Measurements from ENCODE around the gene CPSF4. TPM values are rescaled to one million over a fixed set of nuclear protein-coding genes. Genes with fewer than 3 reads are reported as not detected.

CPSF4 gene
- total RNA-seq, 1 donor from 2014 or later, result 54.5 TPM

DNA sequence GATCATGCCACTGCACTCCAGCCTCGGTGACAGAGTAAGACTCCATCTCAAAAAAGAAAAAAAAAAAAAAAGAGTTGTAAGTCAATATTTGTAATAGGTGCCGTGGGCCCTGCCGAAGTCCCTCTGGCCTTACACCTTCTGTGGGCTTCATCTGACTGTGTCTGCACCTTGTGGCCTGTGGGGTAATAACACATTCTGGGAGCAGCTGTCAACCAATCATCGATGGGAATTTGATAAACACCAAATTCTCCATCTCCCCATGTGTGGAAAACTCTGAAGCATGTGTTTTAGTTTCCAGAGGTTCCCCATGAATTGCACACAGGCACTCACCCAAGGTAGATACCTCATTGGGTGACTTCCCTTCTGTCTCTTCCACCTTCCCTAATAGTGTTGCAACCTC, 50.5 kb downstream of the CPSF4 start:
- DNase-seq (ENCODE audit: low read depth) (no peak), FAIRE-seq (no peak)
- TF ChIP-seq, protein P1, sequence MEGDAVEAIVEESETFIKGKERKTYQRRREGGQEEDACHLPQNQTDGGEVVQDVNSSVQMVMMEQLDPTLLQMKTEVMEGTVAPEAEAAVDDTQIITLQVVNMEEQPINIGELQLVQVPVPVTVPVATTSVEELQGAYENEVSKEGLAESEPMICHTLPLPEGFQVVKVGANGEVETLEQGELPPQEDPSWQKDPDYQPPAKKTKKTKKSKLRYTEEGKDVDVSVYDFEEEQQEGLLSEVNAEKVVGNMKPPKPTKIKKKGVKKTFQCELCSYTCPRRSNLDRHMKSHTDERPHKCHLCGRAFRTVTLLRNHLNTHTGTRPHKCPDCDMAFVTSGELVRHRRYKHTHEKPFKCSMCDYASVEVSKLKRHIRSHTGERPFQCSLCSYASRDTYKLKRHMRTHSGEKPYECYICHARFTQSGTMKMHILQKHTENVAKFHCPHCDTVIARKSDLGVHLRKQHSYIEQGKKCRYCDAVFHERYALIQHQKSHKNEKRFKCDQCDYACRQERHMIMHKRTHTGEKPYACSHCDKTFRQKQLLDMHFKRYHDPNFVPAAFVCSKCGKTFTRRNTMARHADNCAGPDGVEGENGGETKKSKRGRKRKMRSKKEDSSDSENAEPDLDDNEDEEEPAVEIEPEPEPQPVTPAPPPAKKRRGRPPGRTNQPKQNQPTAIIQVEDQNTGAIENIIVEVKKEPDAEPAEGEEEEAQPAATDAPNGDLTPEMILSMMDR (IDR thresholded peaks at IDR 0.05; ENCODE audit: insufficient read depth, low read length, severe bottlenecking), result no peak
- peaks cover 9% of the 10 kb centered on the region for H3K36me3 ChIP-seq (ENCODE audit: control insufficient read depth, insufficient read depth, low read length)
- no peak overlapping the region for H3K4me3 ChIP-seq (ENCODE audit: low read depth, low read length)
- no peaks in the 10 kb centered on the region for H3K27me3 ChIP-seq (ENCODE audit: control insufficient read depth, insufficient read depth, low read length)

DNA sequence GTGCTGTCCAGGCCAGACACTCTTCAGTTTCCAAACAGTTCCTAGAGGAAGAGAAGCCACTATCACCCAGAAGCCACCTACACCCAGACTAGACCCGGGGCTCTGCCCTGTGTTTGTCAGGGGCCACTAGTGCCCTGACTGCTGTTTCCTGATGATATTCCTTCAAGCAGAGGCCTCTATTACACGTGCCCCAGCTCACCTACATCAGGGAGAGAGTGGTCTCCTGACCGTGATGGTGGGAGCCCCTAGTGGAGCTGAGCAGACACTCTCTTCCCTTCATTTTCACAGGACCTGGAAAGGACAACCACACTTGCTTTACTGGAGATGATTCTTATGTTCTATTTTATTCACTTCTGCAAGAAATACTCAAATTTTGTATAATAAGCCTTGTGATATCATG, 52.1 kb downstream of the CPSF4 start:
- Histone ChIP-seq H3K36me3 (ENCODE audit: control insufficient read depth, insufficient read depth, low read length) (peaks cover 13% of the 10 kb centered on the region), H3K4me3 (ENCODE audit: low read depth, low read length) (no peak overlapping the region), H3K27me3 (ENCODE audit: control insufficient read depth, insufficient read depth, low read length) (no peaks in the 10 kb centered on the region)
- no peak for DNase-seq (ENCODE audit: low read depth)
- TF ChIP-seq, protein P1 (IDR thresholded peaks at IDR 0.05; ENCODE audit: insufficient read depth, low read length, severe bottlenecking), result no peak
- FAIRE-seq, result no peak

DNA sequence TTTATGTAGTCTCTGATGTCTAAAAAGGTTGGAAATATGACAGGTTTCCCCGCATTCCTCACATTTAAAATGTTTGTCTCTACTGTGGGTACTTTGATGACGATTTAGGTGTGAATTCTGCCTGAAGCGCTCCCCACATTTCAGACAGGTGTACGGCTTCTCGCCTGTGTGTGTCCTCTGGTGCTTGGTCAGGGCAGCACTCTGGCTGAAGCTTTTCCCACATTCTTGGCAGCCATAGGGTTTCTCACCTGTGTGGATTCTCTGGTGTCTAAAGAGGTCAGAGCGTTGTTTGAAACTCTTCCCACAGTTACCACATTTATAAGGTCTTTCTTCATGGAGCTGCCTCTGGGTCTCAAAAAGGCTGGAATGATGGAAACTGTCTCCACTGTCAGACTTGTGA, 55.1 kb downstream of the CPSF4 start:
- FAIRE-seq, result no peak
- DNase-seq (ENCODE audit: low read depth), result no peak
- Histone ChIP-seq H3K27me3 (ENCODE audit: control insufficient read depth, insufficient read depth, low read length) (no peaks in the 10 kb centered on the region), H3K4me3 (ENCODE audit: low read depth, low read length) (no peak overlapping the region), H3K36me3 (ENCODE audit: control insufficient read depth, insufficient read depth, low read length) (peaks cover 23% of the 10 kb centered on the region)
- TF ChIP-seq, protein P1 (IDR thresholded peaks at IDR 0.05; ENCODE audit: insufficient read depth, low read length, severe bottlenecking), result no peak

DNA sequence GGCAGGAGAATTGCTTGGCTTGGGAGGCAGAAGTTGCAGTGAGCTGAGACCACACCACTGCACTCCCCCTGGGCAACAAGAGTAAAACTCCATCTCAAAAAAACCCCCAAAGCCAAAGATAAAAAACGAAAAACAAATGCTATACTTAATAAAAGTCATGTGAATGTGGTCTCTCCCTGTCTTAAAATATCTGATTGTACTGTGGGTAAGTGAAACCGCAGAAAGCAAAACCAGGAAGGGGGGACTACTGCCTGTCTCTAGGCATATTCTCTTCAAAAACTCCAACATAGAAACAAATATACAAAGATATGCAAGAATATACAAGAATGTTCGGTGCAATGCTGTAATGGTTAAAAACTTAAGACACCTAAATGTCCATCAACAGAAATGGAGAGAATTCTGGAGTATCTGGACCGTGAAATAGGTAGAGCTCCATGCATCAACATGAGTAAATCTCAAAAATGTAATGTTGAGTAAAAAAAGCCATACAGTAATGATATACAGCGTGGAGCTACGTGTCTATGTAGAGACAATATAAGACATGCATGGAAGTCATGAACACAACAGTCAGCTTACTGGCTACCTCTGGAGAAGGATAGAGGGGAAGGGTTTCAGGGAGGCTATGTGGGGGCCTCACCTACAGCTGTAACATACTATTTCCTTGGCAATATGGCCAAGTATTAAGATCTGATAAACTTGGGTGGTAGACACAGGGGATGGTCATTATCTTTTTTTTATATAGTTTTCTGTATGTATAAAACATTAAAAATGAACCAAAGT, 59.2 kb downstream of the CPSF4 start:
- peak overlapping the region; percentile 97 for H3K4me3 ChIP-seq (ENCODE audit: low read depth, low read length)
- no peak for FAIRE-seq

DNA sequence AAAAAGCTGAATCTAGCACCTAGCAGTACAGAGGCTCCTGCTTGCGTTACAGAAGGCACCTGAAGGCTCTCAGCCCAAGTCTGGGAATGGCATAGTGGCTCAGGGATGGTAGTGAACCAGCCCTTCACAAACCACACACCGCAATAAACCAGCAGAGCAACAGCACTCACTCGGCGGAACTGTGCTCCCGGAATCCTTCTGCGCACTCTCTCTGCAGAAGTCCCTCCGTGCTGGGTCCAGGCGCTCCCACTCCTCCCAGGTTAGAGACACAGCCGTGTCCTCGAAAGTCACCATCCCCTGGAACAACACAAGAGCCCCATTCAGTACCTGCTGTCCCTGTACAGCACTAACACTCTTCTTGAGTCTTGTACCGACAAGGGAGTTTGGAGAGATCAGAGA, 59.8 kb downstream of the CPSF4 start:
- H3K36me3 ChIP-seq (ENCODE audit: control insufficient read depth, insufficient read depth, low read length), result peaks cover 20% of the 10 kb centered on the region
- TF ChIP-seq, protein P1 (IDR thresholded peaks at IDR 0.05; ENCODE audit: insufficient read depth, low read length, severe bottlenecking), result no peak
- H3K27me3 ChIP-seq (ENCODE audit: control insufficient read depth, insufficient read depth, low read length), result no peaks in the 10 kb centered on the region
- DNase-seq (ENCODE audit: low read depth) (no peak), FAIRE-seq (no peak)
- peak overlapping the region; percentile 97 for H3K4me3 ChIP-seq (ENCODE audit: low read depth, low read length)

More for the DNA sequence above, 59.2 kb downstream of the CPSF4 start:
- TF ChIP-seq, protein P1 (IDR thresholded peaks at IDR 0.05; ENCODE audit: insufficient read depth, low read length, severe bottlenecking), result no peak
- DNase-seq (ENCODE audit: low read depth), result no peak
- Histone ChIP-seq H3K36me3 (ENCODE audit: control insufficient read depth, insufficient read depth, low read length) (peaks cover 21% of the 10 kb centered on the region), H3K27me3 (ENCODE audit: control insufficient read depth, insufficient read depth, low read length) (no peaks in the 10 kb centered on the region)

DNA sequence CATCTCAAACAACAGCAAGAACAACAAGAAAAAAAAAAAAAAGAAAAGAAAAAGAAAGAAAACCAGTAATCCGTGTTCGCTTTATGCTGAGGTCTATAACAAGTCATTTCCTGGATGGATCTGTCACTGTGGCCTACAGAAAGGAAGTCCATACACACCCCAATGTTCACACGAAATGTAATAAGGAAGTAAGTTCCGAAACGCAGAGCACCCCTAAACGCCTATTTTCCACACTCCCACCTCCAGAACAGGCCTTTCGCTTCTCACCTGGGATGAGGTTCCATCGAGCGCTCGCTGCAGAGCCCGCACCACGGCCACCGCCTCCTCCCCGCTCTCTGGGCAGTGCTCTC, 60.6 kb downstream of the CPSF4 start:
- peaks cover 12% of the 10 kb centered on the region for H3K36me3 ChIP-seq (ENCODE audit: control insufficient read depth, insufficient read depth, low read length)
- TF ChIP-seq, protein P1 (IDR thresholded peaks at IDR 0.05; ENCODE audit: insufficient read depth, low read length, severe bottlenecking), result no peak
- FAIRE-seq, result no peak
- no peaks in the 10 kb centered on the region for H3K27me3 ChIP-seq (ENCODE audit: control insufficient read depth, insufficient read depth, low read length)
- DNase-seq (ENCODE audit: low read depth), result peak; percentile 27
- H3K4me3 ChIP-seq (ENCODE audit: low read depth, low read length), result peak overlapping the region; percentile 97

All from bronchial epithelial cell (primary cell).